MCF 10A (cell line): ENCODE data around the gene PTPRU. TPM values are rescaled to one million over a fixed set of nuclear protein-coding genes. Genes with fewer than 3 reads are reported as not detected.

ENCODE experiments used
- BruUV-seq: library from RNA; stranded (reverse); fragments of 400-500 nt; replicated peaks from 2 replicates; lab custom pipeline; 2021; lab: Mats Ljungman, UMichigan
- CTCF ChIA-PET: fragments of 300-600 bp; sonication (Branson Sonifier 250); formaldehyde crosslinking; extraction: SDS; loops from one replicate; lab custom pipeline; 2021; ENCODE audit warnings: antibody characterized with exemption, inconsistent platforms; lab: Yijun Ruan, JAX
- POLR2A ChIA-PET: fragments of 300-600, 350-650 bp; sonication (Branson Sonifier 250); formaldehyde crosslinking; extraction: SDS; loops from one replicate; lab custom pipeline; 2020; ENCODE audit warnings: antibody characterized with exemption, inconsistent platforms; lab: Yijun Ruan, JAX
- DNase-seq: peaks from one replicate; pipeline ENCODE4 v3.0.0-alpha.2; 2018; ENCODE audit not compliant: unreplicated experiment
- H3K27ac Mint-ChIP-seq: one replicate; pipeline ENCODE4 v1.8.0; 2022; ENCODE audit warnings: mild to moderate bottlenecking, low read depth, mixed read lengths; ENCODE audit not compliant: unreplicated experiment
- H3K27me3 Mint-ChIP-seq: one replicate; pipeline ENCODE4 v1.8.0; 2022; ENCODE audit warnings: mixed read lengths; ENCODE audit not compliant: insufficient read depth, unreplicated experiment
- H3K36me3 Mint-ChIP-seq: one replicate; pipeline ENCODE4 v1.8.0; 2022; ENCODE audit warnings: mild to moderate bottlenecking, moderate library complexity, mixed read lengths; ENCODE audit not compliant: insufficient read depth, unreplicated experiment
- H3K4me1 Mint-ChIP-seq: one replicate; pipeline ENCODE4 v1.8.0; 2022; ENCODE audit warnings: mixed read lengths; ENCODE audit not compliant: insufficient read depth, unreplicated experiment
- H3K4me3 Mint-ChIP-seq: one replicate; pipeline ENCODE4 v1.8.0; 2022; ENCODE audit warnings: mild to moderate bottlenecking, moderate library complexity, mixed read lengths; ENCODE audit not compliant: unreplicated experiment
- H3K9me3 Mint-ChIP-seq: one replicate; pipeline ENCODE4 v1.8.0; 2022; ENCODE audit warnings: mixed read lengths; ENCODE audit not compliant: unreplicated experiment
- CTCF ChIP-seq: fragments of 200-600 bp; IDR thresholded peaks from one replicate; pipeline ENCODE4 v1.8.0; 2022; ENCODE audit warnings: antibody characterized with exemption, mild to moderate bottlenecking; ENCODE audit not compliant: unreplicated experiment
- intact Hi-C: fragments of 100-400 bp; cut with micrococcal nuclease; formaldehyde crosslinking; loops from 2 replicates; pipeline ENCODE4 v1.14.1; 2022
- total RNA-seq: library from RNA; stranded (reverse); gene quantifications from 2 replicates; pipeline ENCODE4 v1.2.3, GENCODE V29; 2022

PTPRU gene
- total RNA-seq, 1 experiment from 2014 or later = 24.1 TPM

GRCh38 chr1:29317063-29317915 is 81.0 kb downstream of the PTPRU start:
- Mint-ChIP-seq H3K9me3 (no peaks in the 10 kb centered on the region), H3K36me3 (peaks cover 48% of the 10 kb centered on the region), H3K27ac (no peak overlapping the region), H3K27me3 (no peaks in the 10 kb centered on the region), H3K4me1 (no peaks in the 10 kb centered on the region), H3K4me3 (no peak overlapping the region)
- ChIA-PET CTCF (no interaction called here), POLR2A (interaction anchor here (0.7 kb wide), 2 partner anchors 15 to 69 kb away, joined by 3 read pairs; no protein-coding TSS in a partner anchor)
- TF ChIP-seq CTCF = no peak
- BruUV-seq = no TSS peak
- no peak for DNase-seq
- intact Hi-C loops = no loop called here

GRCh38 chr1:29317916-29318530 is 81.7 kb downstream of the PTPRU start:
- TF ChIP-seq CTCF = no peak
- H3K27ac Mint-ChIP-seq = no peak overlapping the region
- no TSS peak for BruUV-seq
- no peak for DNase-seq
- ChIA-PET POLR2A (interaction anchor here (0.7 kb wide), 1 partner anchor 14 kb away, joined by 3 read pairs; no protein-coding TSS in a partner anchor), CTCF (no interaction called here)
- no peaks in the 10 kb centered on the region for H3K27me3 Mint-ChIP-seq
- no peaks in the 10 kb centered on the region for H3K9me3 Mint-ChIP-seq
- peaks cover 52% of the 10 kb centered on the region for H3K36me3 Mint-ChIP-seq
- H3K4me1 Mint-ChIP-seq = no peaks in the 10 kb centered on the region
- no peak overlapping the region for H3K4me3 Mint-ChIP-seq
- intact Hi-C loops = no loop called here

- POLR2A ChIA-PET = no interaction called here
These were observed 82.4 kb downstream of the PTPRU start for GRCh38 chr1:29318724-29319123.

More at GRCh38 chr1:29318724-29319123, 82.4 kb downstream of the PTPRU start:
- Mint-ChIP-seq H3K36me3 (peaks cover 54% of the 10 kb centered on the region), H3K9me3 (no peaks in the 10 kb centered on the region), H3K27ac (no peak overlapping the region), H3K4me1 (no peaks in the 10 kb centered on the region), H3K27me3 (no peaks in the 10 kb centered on the region), H3K4me3 (no peak overlapping the region)
- TF ChIP-seq CTCF = no peak
- intact Hi-C loops = no loop called here
- CTCF ChIA-PET = interaction anchor here (1.9 kb wide), 1 partner anchor 13 kb away, joined by 10 read pairs; no protein-coding TSS in a partner anchor
- no peak for DNase-seq
- no TSS peak for BruUV-seq
